ENCODE results near the gene APPL2.

Gene APPL2

GRCh38 chr12:105235732-105236476 lies at the start of gene APPL2:
APPL2 (minus strand) TSS chr12:105236174; CDS start chr12:105236012, 162 bp downstream.
- Histone ChIP-seq H3K9ac (ENCODE audit: low read length in 2 of 2) (peak within 1 kb of the TSS; percentile 74 to 75), H3K4me1 (ENCODE audit: control insufficient read depth, insufficient read depth, low read length) (peaks cover 6% of the 10 kb centered on the region), H3K4me3 (ENCODE audit: low read length in 2 of 2) (peak within 1 kb of the TSS; percentile 84 to 92), H3K36me3 (ENCODE audit: control insufficient read depth in 2 of 2, insufficient read depth in 2 of 2, low read length in 2 of 2) (no peaks in the 10 kb centered on the region), H3K27ac (ENCODE audit: low read length) (peak within 1 kb of the TSS; percentile 32), H3K9me3 (ENCODE audit: control insufficient read depth in 2 of 2, low read length in 2 of 2) (no peaks in the 10 kb centered on the region), H3K27me3 (ENCODE audit: control insufficient read depth in 1 of 2, insufficient read depth in 2 of 2, low read length in 2 of 2) (no peaks in the 10 kb centered on the region)

- Histone ChIP-seq H3K27me3 (ENCODE audit: control insufficient read depth in 1 of 2, insufficient read depth in 2 of 2, low read length in 2 of 2) (peaks cover 3 to 4% of the 10 kb centered on the region in 2 donors), H3K27ac (ENCODE audit: low read length) (no peak overlapping the region), H3K4me3 (ENCODE audit: low read length in 2 of 2) (no peak overlapping the region), H3K36me3 (ENCODE audit: control insufficient read depth in 2 of 2, insufficient read depth in 2 of 2, low read length in 2 of 2) (no peaks in the 10 kb centered on the region), H3K9ac (ENCODE audit: low read length in 2 of 2) (no peak overlapping the region), H3K4me1 (ENCODE audit: control insufficient read depth, insufficient read depth, low read length) (no peaks in the 10 kb centered on the region), H3K9me3 (ENCODE audit: control insufficient read depth in 2 of 2, low read length in 2 of 2) (no peaks in the 10 kb centered on the region)
Measured at GRCh38 chr12:105285378-105285777, 49.4 kb upstream of the APPL2 start.

GRCh38 chr12:105281694-105282049 lies 45.7 kb upstream of the APPL2 start:
- Histone ChIP-seq H3K4me3 (ENCODE audit: low read length in 2 of 2) (no peak overlapping the region), H3K4me1 (ENCODE audit: control insufficient read depth, insufficient read depth, low read length) (no peaks in the 10 kb centered on the region), H3K36me3 (ENCODE audit: control insufficient read depth in 2 of 2, insufficient read depth in 2 of 2, low read length in 2 of 2) (no peaks in the 10 kb centered on the region), H3K9ac (ENCODE audit: low read length in 2 of 2) (no peak overlapping the region), H3K27ac (ENCODE audit: low read length) (no peak overlapping the region), H3K27me3 (ENCODE audit: control insufficient read depth in 1 of 2, insufficient read depth in 2 of 2, low read length in 2 of 2) (peaks cover 0 to 2% of the 10 kb centered on the region in 2 donors), H3K9me3 (ENCODE audit: control insufficient read depth in 2 of 2, low read length in 2 of 2) (no peaks in the 10 kb centered on the region)

- Histone ChIP-seq H3K27me3 (ENCODE audit: control insufficient read depth in 1 of 2, insufficient read depth in 2 of 2, low read length in 2 of 2) (peaks cover 0 to 2% of the 10 kb centered on the region in 2 donors), H3K4me1 (ENCODE audit: control insufficient read depth, insufficient read depth, low read length) (no peaks in the 10 kb centered on the region), H3K9me3 (ENCODE audit: control insufficient read depth in 2 of 2, low read length in 2 of 2) (no peaks in the 10 kb centered on the region), H3K27ac (ENCODE audit: low read length) (no peak overlapping the region), H3K36me3 (ENCODE audit: control insufficient read depth in 2 of 2, insufficient read depth in 2 of 2, low read length in 2 of 2) (no peaks in the 10 kb centered on the region), H3K9ac (ENCODE audit: low read length in 2 of 2) (no peak overlapping the region), H3K4me3 (ENCODE audit: low read length in 2 of 2) (no peak overlapping the region)
Measured at GRCh38 chr12:105280966-105281693, 45.2 kb upstream of the APPL2 start.

- no peaks in the 10 kb centered on the region for H3K36me3 ChIP-seq (ENCODE audit: control insufficient read depth in 2 of 2, insufficient read depth in 2 of 2, low read length in 2 of 2)
- H3K9me3 ChIP-seq (ENCODE audit: control insufficient read depth in 2 of 2, low read length in 2 of 2) = no peaks in the 10 kb centered on the region
- peaks cover 0 to 2% of the 10 kb centered on the region in 2 donors for H3K27me3 ChIP-seq (ENCODE audit: control insufficient read depth in 1 of 2, insufficient read depth in 2 of 2, low read length in 2 of 2)
- H3K9ac ChIP-seq (ENCODE audit: low read length in 2 of 2) = no peak overlapping the region
- no peak overlapping the region for H3K4me3 ChIP-seq (ENCODE audit: low read length in 2 of 2)
- no peaks in the 10 kb centered on the region for H3K4me1 ChIP-seq (ENCODE audit: control insufficient read depth, insufficient read depth, low read length)
- H3K27ac ChIP-seq (ENCODE audit: low read length) = no peak overlapping the region
Measured at GRCh38 chr12:105279460-105280056, 43.6 kb upstream of the APPL2 start.

GRCh38 chr12:105278043-105278697 lies 42.2 kb upstream of the APPL2 start:
- Histone ChIP-seq H3K9me3 (ENCODE audit: control insufficient read depth in 2 of 2, low read length in 2 of 2) (no peaks in the 10 kb centered on the region), H3K4me3 (ENCODE audit: low read length in 2 of 2) (no peak overlapping the region), H3K4me1 (ENCODE audit: control insufficient read depth, insufficient read depth, low read length) (no peaks in the 10 kb centered on the region), H3K36me3 (ENCODE audit: control insufficient read depth in 2 of 2, insufficient read depth in 2 of 2, low read length in 2 of 2) (no peaks in the 10 kb centered on the region), H3K27me3 (ENCODE audit: control insufficient read depth in 1 of 2, insufficient read depth in 2 of 2, low read length in 2 of 2) (peaks cover 0 to 2% of the 10 kb centered on the region in 2 donors), H3K27ac (ENCODE audit: low read length) (no peak overlapping the region), H3K9ac (ENCODE audit: low read length in 2 of 2) (no peak overlapping the region)

- Histone ChIP-seq H3K4me1 (ENCODE audit: control insufficient read depth, insufficient read depth, low read length) (no peaks in the 10 kb centered on the region), H3K9ac (ENCODE audit: low read length in 2 of 2) (no peak overlapping the region), H3K4me3 (ENCODE audit: low read length in 2 of 2) (no peak overlapping the region), H3K9me3 (ENCODE audit: control insufficient read depth in 2 of 2, low read length in 2 of 2) (no peaks in the 10 kb centered on the region), H3K27ac (ENCODE audit: low read length) (no peak overlapping the region), H3K27me3 (ENCODE audit: control insufficient read depth in 1 of 2, insufficient read depth in 2 of 2, low read length in 2 of 2) (peaks cover 0 to 2% of the 10 kb centered on the region in 2 donors), H3K36me3 (ENCODE audit: control insufficient read depth in 2 of 2, insufficient read depth in 2 of 2, low read length in 2 of 2) (no peaks in the 10 kb centered on the region)
Measured at GRCh38 chr12:105275997-105276733, 40.2 kb upstream of the APPL2 start.

- no peaks in the 10 kb centered on the region for H3K4me1 ChIP-seq (ENCODE audit: control insufficient read depth, insufficient read depth, low read length)
Measured at GRCh38 chr12:105274571-105274970, 38.6 kb upstream of the APPL2 start.

GRCh38 chr12:105273601-105274000 lies 37.6 kb upstream of the APPL2 start:
- H3K4me3 ChIP-seq (ENCODE audit: low read length in 2 of 2) = no peak overlapping the region
- no peaks in the 10 kb centered on the region for H3K9me3 ChIP-seq (ENCODE audit: control insufficient read depth in 2 of 2, low read length in 2 of 2)
- no peak overlapping the region for H3K9ac ChIP-seq (ENCODE audit: low read length in 2 of 2)
- H3K27ac ChIP-seq (ENCODE audit: low read length) = no peak overlapping the region
- no peaks in the 10 kb centered on the region for H3K36me3 ChIP-seq (ENCODE audit: control insufficient read depth in 2 of 2, insufficient read depth in 2 of 2, low read length in 2 of 2)
- H3K27me3 ChIP-seq (ENCODE audit: control insufficient read depth in 1 of 2, insufficient read depth in 2 of 2, low read length in 2 of 2) = no peaks in the 10 kb centered on the region
- no peaks in the 10 kb centered on the region for H3K4me1 ChIP-seq (ENCODE audit: control insufficient read depth, insufficient read depth, low read length)

More at GRCh38 chr12:105274571-105274970, 38.6 kb upstream of the APPL2 start:
- Histone ChIP-seq H3K27me3 (ENCODE audit: control insufficient read depth in 1 of 2, insufficient read depth in 2 of 2, low read length in 2 of 2) (no peaks in the 10 kb centered on the region), H3K9ac (ENCODE audit: low read length in 2 of 2) (no peak overlapping the region), H3K27ac (ENCODE audit: low read length) (no peak overlapping the region), H3K36me3 (ENCODE audit: control insufficient read depth in 2 of 2, insufficient read depth in 2 of 2, low read length in 2 of 2) (no peaks in the 10 kb centered on the region), H3K4me3 (ENCODE audit: low read length in 2 of 2) (no peak overlapping the region), H3K9me3 (ENCODE audit: control insufficient read depth in 2 of 2, low read length in 2 of 2) (no peaks in the 10 kb centered on the region)

- Histone ChIP-seq H3K36me3 (ENCODE audit: control insufficient read depth in 2 of 2, insufficient read depth in 2 of 2, low read length in 2 of 2) (no peaks in the 10 kb centered on the region), H3K9me3 (ENCODE audit: control insufficient read depth in 2 of 2, low read length in 2 of 2) (no peaks in the 10 kb centered on the region), H3K27ac (ENCODE audit: low read length) (no peak overlapping the region), H3K4me1 (ENCODE audit: control insufficient read depth, insufficient read depth, low read length) (no peaks in the 10 kb centered on the region), H3K27me3 (ENCODE audit: control insufficient read depth in 1 of 2, insufficient read depth in 2 of 2, low read length in 2 of 2) (no peaks in the 10 kb centered on the region), H3K4me3 (ENCODE audit: low read length in 2 of 2) (no peak overlapping the region), H3K9ac (ENCODE audit: low read length in 2 of 2) (no peak overlapping the region)
Measured at GRCh38 chr12:105272814-105273416, 36.9 kb upstream of the APPL2 start.
